OCI-LY3 (cell line): Measurements from ENCODE around the gene ABHD17C.

Source experiments
- CTCF ChIP-seq: fragments of 200-600, 300-600 bp; sonication (generic); IDR thresholded peaks from 2 replicates; pipeline ENCODE4 v1.5.1; 2014; ENCODE audit warnings: antibody characterized with exemption, low read length, low read depth
- EZH2phosphoT487 ChIP-seq: fragments of 200-600 bp; shearing (Covaris generic); IDR thresholded peaks from 2 replicates; pipeline ENCODE4 v1.6.1; 2018; ENCODE audit warnings: antibody characterized with exemption, mixed run types, low read depth

- TF ChIP-seq CTCF (no peak), EZH2phosphoT487 (no peak)
Measured at GRCh38 chr15:80727196-80727595, 32.1 kb downstream of the ABHD17C start.
